Measurements from ENCODE around the gene LCN12. TPM values are rescaled to one million over a fixed set of nuclear protein-coding genes. Genes with fewer than 3 reads are reported as not detected.

Gene LCN12
- polyA plus RNA-seq, 3 donors: 0.29 TPM; not detected in 2

DNA sequence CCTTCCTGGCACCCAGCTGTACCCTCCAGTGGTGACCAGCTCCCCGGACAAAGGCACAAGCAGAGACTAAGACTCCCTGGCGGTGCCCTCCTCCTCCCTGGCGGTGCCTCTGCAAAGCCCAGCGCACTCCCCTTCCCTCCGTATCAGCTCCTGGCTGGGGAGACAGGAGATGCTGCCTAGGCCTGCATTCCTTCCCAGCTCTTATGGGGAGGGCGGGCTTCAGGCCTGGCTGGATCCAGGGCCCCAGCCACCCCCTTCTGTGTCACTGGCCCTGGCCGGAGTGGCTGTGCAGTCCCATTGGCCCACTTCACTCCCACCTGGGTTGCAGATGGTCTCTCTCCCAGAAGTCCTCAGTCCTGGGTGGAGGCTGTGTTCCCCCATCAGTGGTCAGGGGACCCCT is 6.4 kb downstream of the LCN12 start:
- Mint-ChIP-seq H3K4me3 (no peak overlapping the region), H3K4me1 (no peaks in the 10 kb centered on the region), H3K27me3 (ENCODE audit: low read depth in 3 of 3) (peaks cover 0 to 8% (median 2%) of the 10 kb centered on the region in 3 donors), H3K9me3 (peaks cover 0 to 5% (median 3%) of the 10 kb centered on the region in 7 donors), H3K27ac (no peak overlapping the region), H3K36me3 (no peaks in the 10 kb centered on the region)
- Histone ChIP-seq H3K27me3 (ENCODE audit: control insufficient read depth in 2 of 2, insufficient read depth in 2 of 2, low read length in 2 of 2) (no peaks in the 10 kb centered on the region), H3K4me2 (replicated peaks; ENCODE audit: extremely low read depth, low read length, poor library complexity, severe bottlenecking) (no peak overlapping the region), H3K9ac (ENCODE audit: insufficient read depth, low read length, poor library complexity, severe bottlenecking) (no peak overlapping the region), H3K36me3 (replicated peaks in 1 of 2; ENCODE audit: control insufficient read depth in 1 of 2, insufficient read depth in 2 of 2, low read length in 2 of 2) (no peaks in the 10 kb centered on the region), H3K27ac (ENCODE audit: low read depth in 1 of 2, low read length in 2 of 2) (no peak overlapping the region), H3K4me1 (ENCODE audit: control insufficient read depth in 1 of 2, insufficient read depth in 2 of 2, low read length in 2 of 2) (no peaks in the 10 kb centered on the region), H3K79me2 (ENCODE audit: insufficient read depth, low read length) (no peaks in the 10 kb centered on the region), H3K4me3 (replicated peaks in 1 of 3; ENCODE audit: low read depth in 2 of 3, low read length in 3 of 3) (no peak overlapping the region), H2AFZ (ENCODE audit: insufficient read depth, low read depth, low read length, poor library complexity, severe bottlenecking) (no peak overlapping the region), H4K20me1 (ENCODE audit: insufficient read depth, low read length) (no peaks in the 10 kb centered on the region), H3K9me3 (replicated peaks in 1 of 2; ENCODE audit: control insufficient read depth in 1 of 2, insufficient read depth in 1 of 2, low read length in 2 of 2) (no peaks in the 10 kb centered on the region)
- WGBS (ENCODE audit: insufficient coverage): 95% methylated on average over 7 of the region's 7 CpGs
- no peak for DNase-seq
- intact Hi-C loops (cut with micrococcal nuclease): no loop called here
- TF ChIP-seq, protein P1, sequence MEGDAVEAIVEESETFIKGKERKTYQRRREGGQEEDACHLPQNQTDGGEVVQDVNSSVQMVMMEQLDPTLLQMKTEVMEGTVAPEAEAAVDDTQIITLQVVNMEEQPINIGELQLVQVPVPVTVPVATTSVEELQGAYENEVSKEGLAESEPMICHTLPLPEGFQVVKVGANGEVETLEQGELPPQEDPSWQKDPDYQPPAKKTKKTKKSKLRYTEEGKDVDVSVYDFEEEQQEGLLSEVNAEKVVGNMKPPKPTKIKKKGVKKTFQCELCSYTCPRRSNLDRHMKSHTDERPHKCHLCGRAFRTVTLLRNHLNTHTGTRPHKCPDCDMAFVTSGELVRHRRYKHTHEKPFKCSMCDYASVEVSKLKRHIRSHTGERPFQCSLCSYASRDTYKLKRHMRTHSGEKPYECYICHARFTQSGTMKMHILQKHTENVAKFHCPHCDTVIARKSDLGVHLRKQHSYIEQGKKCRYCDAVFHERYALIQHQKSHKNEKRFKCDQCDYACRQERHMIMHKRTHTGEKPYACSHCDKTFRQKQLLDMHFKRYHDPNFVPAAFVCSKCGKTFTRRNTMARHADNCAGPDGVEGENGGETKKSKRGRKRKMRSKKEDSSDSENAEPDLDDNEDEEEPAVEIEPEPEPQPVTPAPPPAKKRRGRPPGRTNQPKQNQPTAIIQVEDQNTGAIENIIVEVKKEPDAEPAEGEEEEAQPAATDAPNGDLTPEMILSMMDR (IDR thresholded peaks at IDR 0.05): no peak

DNA sequence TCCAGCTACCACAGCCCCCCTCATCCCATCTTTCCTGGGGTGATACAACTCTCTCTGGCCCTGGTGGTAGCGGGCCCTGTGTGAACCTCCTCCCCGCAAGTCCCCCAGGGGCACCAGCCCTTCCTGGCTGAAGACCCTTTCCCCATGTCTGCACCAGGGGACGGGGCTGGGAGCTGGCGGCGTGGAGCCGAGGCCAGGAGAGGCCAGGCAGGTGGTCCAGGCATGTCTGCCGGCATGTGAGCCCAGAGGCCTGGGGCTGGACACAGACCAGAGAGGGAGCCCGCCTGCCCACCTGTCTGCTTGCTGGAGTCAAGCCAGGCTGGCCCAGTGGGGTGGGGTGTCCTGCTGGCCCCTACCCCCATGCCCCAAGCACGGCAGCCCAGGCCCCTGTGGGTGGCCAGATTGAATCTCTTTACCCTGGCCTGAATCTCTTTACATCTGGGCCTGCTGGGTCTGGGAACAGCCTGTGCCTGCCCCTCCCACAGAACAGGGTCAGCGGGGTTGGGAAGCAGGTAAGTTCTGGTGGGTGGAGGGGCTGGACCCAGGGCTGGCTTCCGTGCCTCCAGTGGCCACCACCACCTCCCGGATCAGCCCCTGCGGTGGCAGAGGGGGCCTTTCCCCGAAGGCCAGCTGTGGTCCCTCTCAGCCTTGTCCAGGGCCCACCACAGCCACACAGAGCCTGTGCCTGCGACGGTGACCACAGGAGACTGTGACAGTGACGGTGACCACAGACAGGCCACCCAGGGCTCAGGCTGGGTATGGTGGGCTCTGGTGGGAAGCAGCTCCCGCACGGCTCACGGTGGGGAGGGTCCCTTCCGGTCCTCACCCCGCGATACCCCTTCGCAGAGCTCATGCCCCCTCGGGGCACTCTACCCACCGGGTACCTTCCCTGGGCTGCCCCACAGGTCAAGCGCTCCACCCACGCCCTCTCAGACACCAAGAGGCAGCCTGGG is 7.1 kb downstream of the LCN12 start:
- Mint-ChIP-seq H3K4me1 (peaks cover under 1% of the 10 kb centered on the region), H3K27ac (no peak overlapping the region), H3K4me3 (no peak overlapping the region), H3K9me3 (peaks cover 0 to 5% (median 3%) of the 10 kb centered on the region in 7 donors), H3K27me3 (ENCODE audit: low read depth in 3 of 3) (peaks cover 0 to 8% (median 2%) of the 10 kb centered on the region in 3 donors), H3K36me3 (no peaks in the 10 kb centered on the region)
- Histone ChIP-seq H3K4me2 (replicated peaks; ENCODE audit: extremely low read depth, low read length, poor library complexity, severe bottlenecking) (no peak overlapping the region), H4K20me1 (ENCODE audit: insufficient read depth, low read length) (no peaks in the 10 kb centered on the region), H3K79me2 (ENCODE audit: insufficient read depth, low read length) (no peaks in the 10 kb centered on the region), H3K36me3 (replicated peaks in 1 of 2; ENCODE audit: control insufficient read depth in 1 of 2, insufficient read depth in 2 of 2, low read length in 2 of 2) (no peaks in the 10 kb centered on the region), H3K27ac (ENCODE audit: low read depth in 1 of 2, low read length in 2 of 2) (no peak overlapping the region), H3K27me3 (ENCODE audit: control insufficient read depth in 2 of 2, insufficient read depth in 2 of 2, low read length in 2 of 2) (no peaks in the 10 kb centered on the region), H3K9me3 (replicated peaks in 1 of 2; ENCODE audit: control insufficient read depth in 1 of 2, insufficient read depth in 1 of 2, low read length in 2 of 2) (no peaks in the 10 kb centered on the region), H3K9ac (ENCODE audit: insufficient read depth, low read length, poor library complexity, severe bottlenecking) (no peak overlapping the region), H3K4me1 (ENCODE audit: control insufficient read depth in 1 of 2, insufficient read depth in 2 of 2, low read length in 2 of 2) (peaks cover 0 to 1% of the 10 kb centered on the region in 2 donors), H3K4me3 (replicated peaks in 1 of 3; ENCODE audit: low read depth in 2 of 3, low read length in 3 of 3) (no peak overlapping the region), H2AFZ (ENCODE audit: insufficient read depth, low read depth, low read length, poor library complexity, severe bottlenecking) (no peak overlapping the region)
- TF ChIP-seq, protein P1 (IDR thresholded peaks at IDR 0.05): no peak
- intact Hi-C loops (cut with micrococcal nuclease): no loop called here
- 90% methylated on average over 18 of the region's 28 CpGs for WGBS (ENCODE audit: insufficient coverage)
- DNase-seq: no peak
